DOHH2 (cell line): ENCODE results near the gene FLRT1.

Experiments used
- H3F3A ChIP-seq: fragments of 200-600 bp; sonication (generic), shearing (Covaris generic); 2 replicates; pipeline ENCODE4 v1.6.0; 2016; ENCODE audit warnings: antibody characterized with exemption, mild to moderate bottlenecking; ENCODE audit not compliant: control insufficient read depth, insufficient read depth
- H3K27ac ChIP-seq: fragments of 200-600 bp; sonication (generic); 2 replicates; pipeline ENCODE4 v1.5.1; 2014; ENCODE audit warnings: low read depth, mild to moderate bottlenecking, low read length, moderate library complexity
- H3K27me3 ChIP-seq: fragments of 200-600 bp; sonication (generic); 2 replicates; pipeline ENCODE4 v1.6.1; 2014; ENCODE audit warnings: mild to moderate bottlenecking, low read length, mixed read lengths; ENCODE audit not compliant: control insufficient read depth
- H3K36me3 ChIP-seq: fragments of 200-600 bp; sonication (generic); 2 replicates; pipeline ENCODE4 v1.6.1; 2014; ENCODE audit warnings: mild to moderate bottlenecking, low read length, moderate library complexity, mixed read lengths; ENCODE audit not compliant: control insufficient read depth
- H3K4me1 ChIP-seq: fragments of 200-600 bp; sonication (generic); 2 replicates; pipeline ENCODE4 v1.6.1; 2014; ENCODE audit warnings: mild to moderate bottlenecking, low read length, mixed read lengths; ENCODE audit not compliant: control insufficient read depth
- H3K4me2 ChIP-seq: fragments of 200-600 bp; sonication (generic); 2 replicates; pipeline ENCODE4 v1.6.0; 2014; ENCODE audit warnings: mild to moderate bottlenecking, low read length, moderate library complexity
- H3K4me3 ChIP-seq: fragments of 200-600 bp; sonication (generic); 2 replicates; pipeline ENCODE4 v1.5.1; 2014; ENCODE audit warnings: mild to moderate bottlenecking, low read length, mixed read lengths
- H3K79me2 ChIP-seq: fragments of 200-600 bp; sonication (generic); 2 replicates; pipeline ENCODE4 v1.6.1; 2014; ENCODE audit warnings: mild to moderate bottlenecking, low read length, mixed read lengths; ENCODE audit not compliant: control insufficient read depth
- H3K9me2 ChIP-seq: fragments of 200-600 bp; sonication (generic); replicated peaks from 2 replicates; pipeline ENCODE4 v1.6.1; 2014; ENCODE audit warnings: mild to moderate bottlenecking, low read length, mixed read lengths; ENCODE audit not compliant: control insufficient read depth
- H3K9me3 ChIP-seq: fragments of 200-600 bp; sonication (generic); 2 replicates; pipeline ENCODE4 v1.6.1; 2014; ENCODE audit warnings: antibody characterized with exemption, low read length, mixed read lengths; ENCODE audit not compliant: control insufficient read depth, insufficient read depth
- H4K20me1 ChIP-seq: fragments of 200-600 bp; sonication (generic); 2 replicates; pipeline ENCODE4 v1.6.0; 2014; ENCODE audit warnings: low read depth, mild to moderate bottlenecking, antibody characterized with exemption, low read length, moderate library complexity; ENCODE audit not compliant: control insufficient read depth, insufficient read depth
- CTCF ChIP-seq: fragments of 200-600 bp; sonication (generic); IDR thresholded peaks from one replicate; pipeline ENCODE4 v1.5.1; 2014; ENCODE audit warnings: antibody characterized with exemption, mild to moderate bottlenecking, low read depth, low read length; ENCODE audit not compliant: poor library complexity, severe bottlenecking
- EZH2phosphoT487 ChIP-seq: fragments of 200-600 bp; sonication (generic); IDR thresholded peaks from 2 replicates; pipeline ENCODE4 v1.6.1; 2017; ENCODE audit warnings: borderline replicate concordance, mild to moderate bottlenecking, antibody characterized with exemption, low read length, moderate library complexity, mixed read lengths

The FLRT1 gene

GRCh38 chr11:64008283-64008913, 27.3 kb upstream of the FLRT1 start:
- Histone ChIP-seq H3K27me3 (peaks cover 12% of the 10 kb centered on the region), H3F3A (no peaks in the 10 kb centered on the region), H3K9me3 (peaks cover 11% of the 10 kb centered on the region), H3K79me2 (no peaks in the 10 kb centered on the region), H4K20me1 (no peaks in the 10 kb centered on the region), H3K4me2 (no peak overlapping the region), H3K27ac (no peak overlapping the region), H3K4me3 (no peak overlapping the region), H3K36me3 (no peaks in the 10 kb centered on the region), H3K9me2 (no peaks in the 10 kb centered on the region), H3K4me1 (no peaks in the 10 kb centered on the region)
- TF ChIP-seq EZH2phosphoT487, result no peak
- TF ChIP-seq CTCF, result no peak

DNA sequence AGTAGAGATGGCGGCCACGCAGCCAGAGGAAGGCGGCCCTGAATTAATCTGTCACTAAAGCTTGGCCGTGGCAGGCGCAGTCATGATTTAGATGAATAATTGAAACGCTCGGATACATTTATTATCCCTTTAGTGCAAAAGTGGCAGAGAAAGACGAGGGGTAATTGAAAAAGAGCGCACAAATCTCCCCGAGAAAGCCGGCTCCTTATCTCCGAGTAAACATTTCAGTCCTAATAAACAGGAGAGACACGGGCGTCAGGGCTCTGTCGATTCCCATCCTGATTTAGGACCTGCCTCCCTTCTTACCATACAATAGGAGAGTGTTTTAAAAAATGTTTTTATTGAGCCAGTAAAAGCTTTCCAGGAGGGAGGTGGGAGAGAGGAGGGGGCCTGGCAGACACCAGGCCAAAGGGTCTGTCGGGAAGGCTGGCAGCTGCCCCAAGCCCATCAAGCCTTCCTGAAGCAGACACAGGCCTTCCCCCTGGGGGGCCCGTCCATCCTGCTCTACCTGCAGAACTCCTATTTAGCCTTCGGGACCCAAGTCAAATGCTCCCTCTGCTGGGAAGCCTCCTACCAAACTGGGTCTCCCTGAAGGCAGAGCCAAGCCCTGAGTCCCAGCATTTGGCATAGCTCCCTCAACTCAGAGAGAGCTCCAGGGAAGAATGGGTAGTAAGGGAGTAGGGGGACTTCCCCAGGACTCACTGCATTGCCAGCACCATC, 26.7 kb upstream of the FLRT1 start:
- Histone ChIP-seq H3K9me2 (no peaks in the 10 kb centered on the region), H3K9me3 (peaks cover 11% of the 10 kb centered on the region), H3F3A (no peaks in the 10 kb centered on the region), H3K4me3 (no peak overlapping the region), H3K79me2 (no peaks in the 10 kb centered on the region), H3K4me1 (no peaks in the 10 kb centered on the region), H4K20me1 (no peaks in the 10 kb centered on the region), H3K36me3 (no peaks in the 10 kb centered on the region), H3K27me3 (peaks cover 12% of the 10 kb centered on the region), H3K27ac (no peak overlapping the region), H3K4me2 (no peak overlapping the region)
- no peak for TF ChIP-seq CTCF
- no peak for TF ChIP-seq EZH2phosphoT487

DNA sequence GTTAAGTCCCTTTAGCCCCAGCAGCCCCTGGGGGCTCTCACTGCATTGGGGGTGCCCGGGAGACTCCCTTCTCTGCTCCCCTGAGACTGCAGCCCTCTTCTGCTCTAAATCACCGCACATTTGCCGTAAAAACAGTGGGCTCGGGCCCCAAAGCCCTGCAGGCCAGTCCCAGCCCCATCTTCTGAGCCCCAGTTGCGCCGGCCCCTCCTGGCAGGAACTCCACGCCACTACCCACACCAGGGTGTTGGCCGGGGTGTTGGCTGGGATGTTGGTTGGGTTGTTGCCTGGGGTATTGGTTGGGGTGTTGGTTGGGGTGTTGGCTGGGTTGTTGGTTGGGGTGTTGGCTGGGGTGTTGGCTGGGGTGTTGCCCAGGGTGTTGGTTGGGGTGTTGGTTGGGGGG, 26.0 kb upstream of the FLRT1 start:
- Histone ChIP-seq H3K79me2 (no peaks in the 10 kb centered on the region), H3K9me2 (no peaks in the 10 kb centered on the region), H3K9me3 (peaks cover 11% of the 10 kb centered on the region), H3K4me3 (no peak overlapping the region), H3F3A (no peaks in the 10 kb centered on the region), H3K36me3 (no peaks in the 10 kb centered on the region), H3K4me2 (no peak overlapping the region), H3K27ac (no peak overlapping the region), H3K4me1 (no peaks in the 10 kb centered on the region), H4K20me1 (no peaks in the 10 kb centered on the region), H3K27me3 (peaks cover 12% of the 10 kb centered on the region)
- TF ChIP-seq EZH2phosphoT487, result no peak
- no peak for TF ChIP-seq CTCF
